GM06990 (cell line): ENCODE measurements around the gene MMP20.

Experiments used
- DNase-seq: peaks from one replicate; pipeline ENCODE4 v3.0.0-alpha.2; 2011; ENCODE audit not compliant: insufficient read length; ENCODE audit errors: extremely low read depth
- H3K27me3 ChIP-seq: replicated peaks from 2 replicates; pipeline ENCODE4 v1.6.0; 2011; ENCODE audit warnings: low read length; ENCODE audit not compliant: control insufficient read depth, insufficient read depth
- H3K36me3 ChIP-seq: 2 replicates; pipeline ENCODE4 v1.5.1; 2011; ENCODE audit warnings: low read length; ENCODE audit not compliant: control insufficient read depth, insufficient read depth
- H3K4me3 ChIP-seq: replicated peaks from 2 replicates; pipeline ENCODE4 v1.5.1; 2011; ENCODE audit warnings: low read depth, mild to moderate bottlenecking, control low read depth, low read length
- CTCF ChIP-seq: IDR thresholded peaks from 2 replicates; pipeline ENCODE4 v1.5.1; 2011; ENCODE audit warnings: low read length, control low read depth, mild to moderate bottlenecking, inconsistent platforms; ENCODE audit not compliant: insufficient read depth, poor library complexity, severe bottlenecking

MMP20 gene

GRCh38 chr11:102552447-102553194 is 72.5 kb downstream of the MMP20 start:
- TF ChIP-seq CTCF: no peak

GRCh38 chr11:102552020-102552419 is 73.1 kb downstream of the MMP20 start:
- Histone ChIP-seq H3K27me3 (no peaks in the 10 kb centered on the region), H3K4me3 (no peak overlapping the region), H3K36me3 (no peaks in the 10 kb centered on the region)
- no peak for TF ChIP-seq CTCF
- no peak for DNase-seq

More at GRCh38 chr11:102552447-102553194, 72.5 kb downstream of the MMP20 start:
- Histone ChIP-seq H3K36me3 (no peaks in the 10 kb centered on the region), H3K27me3 (no peaks in the 10 kb centered on the region), H3K4me3 (no peak overlapping the region)
- no peak for DNase-seq

- DNase-seq: no peak
- TF ChIP-seq CTCF: no peak
- Histone ChIP-seq H3K36me3 (no peaks in the 10 kb centered on the region), H3K4me3 (no peak overlapping the region), H3K27me3 (no peaks in the 10 kb centered on the region)
These were observed 73.9 kb downstream of the MMP20 start for GRCh38 chr11:102551169-102551781.

GRCh38 chr11:102546923-102547471 is 78.1 kb downstream of the MMP20 start:
- Histone ChIP-seq H3K36me3 (no peaks in the 10 kb centered on the region), H3K4me3 (no peak overlapping the region), H3K27me3 (no peaks in the 10 kb centered on the region)
- TF ChIP-seq CTCF: no peak
- peak; percentile 77 for DNase-seq

GRCh38 chr11:102546427-102546826 is 78.7 kb downstream of the MMP20 start:
- Histone ChIP-seq H3K27me3 (no peaks in the 10 kb centered on the region), H3K4me3 (no peak overlapping the region), H3K36me3 (no peaks in the 10 kb centered on the region)
- TF ChIP-seq CTCF: no peak
- DNase-seq: peak; percentile 55
